H4 (cell line): ENCODE measurements around the gene TRAPPC3. TPM values are rescaled to one million over a fixed set of nuclear protein-coding genes. Genes with fewer than 3 reads are reported as not detected.

Source experiments
- DNase-seq: peaks from one replicate; pipeline ENCODE4 v3.0.0-alpha.2; 2015; ENCODE audit warnings: low spot score
- total RNA-seq: library from RNA; depleted of rRNA; stranded (reverse); fragments of >200 nt; shearing (Covaris generic); gene quantifications from 2 replicates; pipeline ENCODE4 v1.2.3, GENCODE V29; 2014

Gene TRAPPC3
- total RNA-seq, 1 experiment from 2014 or later: 105 TPM

- no peak for DNase-seq
These were observed 22.3 kb downstream of the TRAPPC3 start for GRCh38 chr1:36126797-36127500.

- DNase-seq: no peak
These were observed 23.1 kb downstream of the TRAPPC3 start for GRCh38 chr1:36126005-36126716.

- DNase-seq: no peak
These were observed 23.9 kb downstream of the TRAPPC3 start, which contains the start of gene COL8A2 for GRCh38 chr1:36125129-36125991. Gene COL8A2, minus strand, starts transcription at chr1:36125222. Its CDS starts 24,980 bp downstream, at chr1:36100242.

DNA sequence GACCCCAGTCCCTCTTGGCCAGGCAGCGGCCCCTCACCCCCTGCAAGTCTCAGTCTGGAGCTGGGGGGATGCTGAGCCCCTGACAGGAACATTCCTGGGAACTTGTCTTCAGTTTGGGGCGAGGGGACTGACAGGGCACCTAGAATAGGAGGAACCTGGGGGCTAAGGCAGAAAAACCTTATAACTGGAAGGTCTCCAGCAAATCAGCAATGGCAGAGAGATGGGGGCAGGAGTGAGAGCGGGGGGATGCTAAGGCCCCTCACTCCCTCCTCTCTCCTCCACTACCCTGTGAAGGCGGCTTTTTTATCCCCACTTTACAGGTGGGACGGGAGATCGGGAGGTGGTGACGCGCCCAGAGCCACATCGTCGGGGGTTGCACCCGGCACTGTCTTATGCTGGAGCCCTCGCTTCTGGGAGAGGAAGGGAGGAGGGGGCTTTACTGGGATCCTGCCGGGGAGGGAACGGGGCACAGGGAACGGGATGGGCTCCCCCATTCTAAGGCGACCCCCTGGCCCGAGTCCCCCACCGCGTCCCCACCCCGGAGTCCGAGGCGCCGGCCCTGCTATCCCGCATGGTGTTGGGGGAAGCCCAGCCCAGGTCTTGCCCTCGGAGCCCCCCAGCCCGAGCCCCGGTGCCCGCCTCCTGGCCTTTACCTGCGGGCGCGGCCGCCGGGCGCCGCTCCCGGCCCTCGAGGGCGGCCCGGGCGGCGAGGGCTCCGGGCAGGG lies 24.7 kb downstream of the TRAPPC3 start:
- no peak for DNase-seq

- DNase-seq: no peak
These were observed 25.9 kb downstream of the TRAPPC3 start for GRCh38 chr1:36123356-36123755.

- no peak for DNase-seq
These were observed 26.9 kb downstream of the TRAPPC3 start for GRCh38 chr1:36122062-36123030.

DNA sequence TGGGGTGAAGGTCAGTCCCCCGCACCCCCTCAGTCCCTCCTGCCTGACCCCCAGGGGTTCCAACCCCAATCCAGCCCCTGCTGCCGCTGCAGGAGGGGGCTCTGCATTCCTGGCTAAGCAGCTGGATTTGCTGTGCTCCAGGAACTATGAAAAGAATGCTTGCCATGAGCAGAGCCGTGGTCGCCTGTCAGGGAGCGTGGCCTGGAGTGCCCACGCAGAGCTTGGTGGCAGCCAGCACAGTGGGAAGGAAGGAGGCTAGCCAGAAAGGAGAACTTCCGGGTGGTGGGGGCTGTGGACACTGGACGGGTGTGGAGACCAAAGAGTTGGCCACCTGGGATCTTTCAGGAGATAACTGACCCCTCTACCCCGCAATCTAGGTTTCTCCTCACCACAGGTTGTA lies 29.8 kb downstream of the TRAPPC3 start:
- DNase-seq: no peak

DNA sequence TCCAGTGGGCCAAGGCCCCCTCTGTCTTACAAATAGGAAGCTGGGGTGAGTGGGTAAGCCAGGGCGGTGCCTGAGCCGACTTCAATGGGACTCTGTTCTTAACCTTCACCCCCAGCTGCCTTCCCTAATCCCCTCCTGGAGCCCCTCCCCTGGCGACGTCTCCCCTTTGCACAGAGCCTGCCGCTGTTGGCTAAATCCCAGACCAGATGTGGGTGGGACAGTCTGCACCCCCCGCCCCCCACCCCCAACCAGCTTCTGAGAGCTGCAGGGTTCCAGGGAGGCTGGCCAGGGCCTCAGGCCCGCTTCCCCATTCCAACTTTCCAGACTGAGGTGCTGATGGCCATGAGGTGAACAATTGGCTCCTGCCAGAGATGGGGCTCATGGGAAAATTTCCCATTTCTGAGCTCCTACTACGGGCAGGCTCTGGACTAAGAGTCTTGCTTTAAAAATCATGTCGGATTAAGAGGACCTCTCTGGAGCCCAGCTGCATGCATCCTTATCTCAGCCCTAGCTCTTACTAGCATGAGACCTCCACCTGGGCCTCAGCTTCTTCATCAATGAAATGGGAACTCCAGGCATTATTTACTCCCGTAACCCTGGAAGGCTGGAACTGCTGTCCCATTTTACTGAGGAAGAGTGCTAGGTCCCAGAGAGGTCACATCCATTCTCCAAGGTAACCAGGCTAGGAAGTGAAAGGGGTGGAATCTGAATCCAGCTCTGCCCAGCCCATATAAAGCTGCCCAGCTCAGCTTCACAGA lies 30.7 kb downstream of the TRAPPC3 start:
- no peak for DNase-seq

- no peak for DNase-seq
These were observed 32.4 kb downstream of the TRAPPC3 start for GRCh38 chr1:36116901-36117300.

- peak; percentile 34 for DNase-seq
These were observed 33.4 kb downstream of the TRAPPC3 start for GRCh38 chr1:36115931-36116330.

DNA sequence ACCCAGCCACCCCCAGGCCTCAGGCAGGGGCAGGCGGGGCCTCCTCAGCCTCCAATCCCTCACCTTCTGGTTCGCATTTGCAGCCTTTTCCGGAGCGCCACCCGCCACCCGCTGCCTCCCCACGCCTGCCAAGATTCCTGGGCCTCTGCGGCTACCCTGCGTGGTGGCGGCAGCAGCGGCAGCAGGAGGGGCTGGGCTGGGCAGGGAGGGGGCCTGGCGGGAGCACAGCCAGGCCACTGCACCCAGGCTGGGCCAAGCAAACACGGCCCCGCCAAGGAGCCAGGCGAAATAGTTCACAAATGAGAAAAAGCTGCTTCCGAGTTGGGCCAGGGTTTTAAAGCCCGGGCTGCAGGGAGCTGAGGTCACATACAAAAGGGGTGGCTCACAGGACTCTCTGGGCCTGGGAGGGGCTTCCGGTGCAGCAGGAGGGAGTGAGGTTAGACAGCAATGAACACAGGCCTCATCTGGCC lies 34.1 kb downstream of the TRAPPC3 start:
- peak; percentile 73 for DNase-seq

GRCh38 chr1:36114371-36114770 lies 34.9 kb downstream of the TRAPPC3 start:
- DNase-seq: no peak

DNA sequence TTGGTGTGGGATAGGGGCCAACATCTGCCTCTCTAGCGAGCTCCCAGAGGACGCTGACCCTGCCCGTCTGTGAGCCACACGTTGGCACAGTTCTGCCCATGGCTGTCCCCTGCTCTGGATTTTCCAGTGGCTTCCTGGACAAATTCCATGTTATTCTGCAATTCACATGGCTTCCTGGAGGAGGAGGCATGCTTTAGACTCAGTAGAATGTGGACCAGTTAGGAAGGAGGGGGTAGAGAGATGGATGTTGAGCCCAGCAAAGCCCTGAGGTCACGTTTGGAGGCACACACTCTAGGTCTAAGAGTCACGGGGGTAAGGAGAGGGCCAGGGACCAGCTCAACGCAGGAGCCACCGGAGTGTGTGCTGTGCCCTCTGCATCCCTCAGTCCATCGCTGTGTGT lies 36.5 kb downstream of the TRAPPC3 start:
- DNase-seq: no peak

- DNase-seq: no peak
These were observed 38.1 kb downstream of the TRAPPC3 start for GRCh38 chr1:36111151-36111550.

GRCh38 chr1:36109041-36109679 lies 40.1 kb downstream of the TRAPPC3 start:
- peak; percentile 80 for DNase-seq

- DNase-seq: no peak
These were observed 41.0 kb downstream of the TRAPPC3 start for GRCh38 chr1:36108314-36108713.

DNA sequence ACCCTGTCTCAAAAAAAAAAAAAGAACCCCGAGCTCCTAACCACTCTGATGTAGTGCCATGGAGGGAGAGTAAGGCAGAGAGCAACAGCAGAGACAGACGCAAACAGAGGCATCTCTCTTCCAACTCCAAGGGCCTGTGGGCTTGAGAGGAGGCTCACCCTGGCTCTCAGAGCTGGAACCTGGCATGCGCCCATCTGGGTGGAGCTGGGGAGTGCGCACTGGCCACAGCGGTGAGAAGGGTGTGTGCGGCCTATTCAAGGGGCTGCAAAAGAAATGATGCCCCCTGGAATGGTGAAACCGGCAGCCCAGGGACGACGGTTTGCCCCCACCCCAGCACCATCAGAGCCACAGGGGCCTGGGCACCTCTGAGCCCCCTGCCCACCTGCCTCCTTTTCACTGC lies 41.9 kb downstream of the TRAPPC3 start:
- no peak for DNase-seq

DNA sequence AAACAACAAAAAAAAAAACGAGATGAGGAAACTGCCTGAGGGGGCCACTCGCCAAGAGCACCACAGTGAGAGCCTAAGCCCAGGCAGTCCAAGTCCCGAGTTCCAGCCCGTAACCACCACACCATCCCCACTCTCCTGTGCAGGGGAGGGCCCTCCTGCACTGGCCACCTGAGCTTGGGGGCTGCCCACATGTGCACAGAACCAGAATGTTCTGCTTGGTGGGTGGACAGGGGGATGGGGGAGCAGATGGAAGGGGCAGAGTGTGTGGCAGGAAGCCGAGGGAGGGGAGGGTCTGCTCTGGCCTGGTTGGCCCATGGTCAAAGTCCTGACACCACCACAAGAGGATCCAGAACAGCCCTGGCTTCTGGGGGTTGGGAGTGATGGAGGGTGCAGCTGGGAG lies 43.0 kb downstream of the TRAPPC3 start:
- no peak for DNase-seq

DNA sequence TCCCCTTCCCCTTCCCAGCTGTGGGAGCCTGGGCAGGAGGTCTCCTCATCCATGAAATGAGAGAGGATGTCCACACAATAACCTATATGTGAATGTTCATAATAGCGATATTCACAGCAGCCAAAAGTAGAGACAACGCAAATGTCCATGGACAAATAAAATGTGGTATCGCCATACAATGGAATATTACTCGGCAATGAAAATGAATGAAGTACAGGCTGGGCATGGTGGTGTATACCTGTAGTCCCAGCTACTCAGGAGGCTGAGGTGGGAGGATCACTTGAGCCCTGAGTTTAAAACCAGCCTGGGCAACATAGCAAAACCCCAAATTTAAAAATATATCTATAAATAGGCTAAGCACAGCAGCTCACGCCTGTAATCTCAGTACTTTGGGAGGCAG lies 47.7 kb downstream of the TRAPPC3 start:
- DNase-seq: no peak
